DMS153 treated with DMSO at 0.1 percent for 48 hours (cell line): ENCODE results near the gene MLXIP.

Source experiments
- DNase-seq: peaks from one replicate; lab custom pipeline; 2025; ENCODE audit not compliant: unreplicated experiment; lab: John Stamatoyannopoulos, UW

MLXIP gene

GRCh38 chr12:122123761-122124145 lies 45.2 kb downstream of the MLXIP start:
- no peak for DNase-seq

DNA sequence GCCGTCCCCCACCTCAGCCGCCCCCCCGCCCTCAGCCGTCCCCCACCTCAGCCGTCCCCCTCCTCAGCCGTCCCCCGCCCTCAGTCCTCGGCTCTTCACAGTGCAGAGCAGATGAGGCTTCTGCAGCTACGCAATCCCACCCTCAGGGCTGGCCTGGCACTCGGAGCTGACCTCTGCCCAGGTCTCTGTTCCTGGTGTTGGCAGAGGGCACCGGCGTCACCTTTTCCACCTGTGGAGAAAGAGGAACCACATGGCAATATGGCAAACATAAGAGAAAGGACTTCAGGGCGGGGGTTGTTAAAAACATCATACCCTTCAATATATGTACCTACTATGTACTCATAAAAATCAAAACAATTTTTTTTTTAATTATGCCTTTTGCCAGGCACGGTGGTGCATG lies 45.8 kb downstream of the MLXIP start:
- no peak for DNase-seq

- no peak for DNase-seq
Observed at GRCh38 chr12:122125452-122126341, 47.1 kb downstream of the MLXIP start.

DNA sequence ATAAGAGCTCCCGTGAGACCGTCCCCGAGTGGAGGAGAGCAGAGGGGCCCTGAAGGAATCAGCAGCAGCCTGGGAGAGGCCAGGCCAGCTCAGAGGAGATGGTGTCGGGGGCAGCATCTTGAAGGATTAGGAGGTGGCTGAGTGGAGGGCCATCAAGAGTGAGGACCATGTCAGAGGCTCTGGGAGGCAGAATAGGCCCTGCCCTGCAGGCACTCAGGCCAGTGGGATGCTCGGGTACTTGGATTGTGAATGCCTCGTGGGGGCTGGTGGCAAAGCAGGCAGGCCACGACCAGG lies 47.7 kb downstream of the MLXIP start:
- no peak for DNase-seq

GRCh38 chr12:122126713-122127597 lies 48.4 kb downstream of the MLXIP start:
- no peak for DNase-seq

- DNase-seq: no peak
Observed at GRCh38 chr12:122127839-122128238, 49.3 kb downstream of the MLXIP start.

DNA sequence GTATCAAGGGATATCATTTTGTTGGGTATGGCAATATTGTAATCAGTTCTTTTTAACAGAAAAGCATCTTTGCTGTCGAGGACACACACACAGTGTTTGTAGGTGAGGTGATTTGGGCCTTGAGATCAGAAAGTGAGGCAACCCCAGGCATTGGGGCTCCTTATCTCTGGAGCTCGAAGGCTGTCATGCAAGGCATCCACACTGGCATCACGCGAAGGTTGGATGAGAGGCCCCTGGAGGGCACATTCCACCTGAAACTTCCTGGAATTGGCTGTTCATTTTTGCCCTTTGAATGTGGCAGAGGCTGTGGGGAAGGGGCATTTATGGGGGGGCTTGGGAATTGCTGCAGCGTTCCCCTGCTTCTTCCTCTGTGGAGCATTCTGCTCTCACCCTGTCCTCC lies 49.9 kb downstream of the MLXIP start:
- no peak for DNase-seq

DNA sequence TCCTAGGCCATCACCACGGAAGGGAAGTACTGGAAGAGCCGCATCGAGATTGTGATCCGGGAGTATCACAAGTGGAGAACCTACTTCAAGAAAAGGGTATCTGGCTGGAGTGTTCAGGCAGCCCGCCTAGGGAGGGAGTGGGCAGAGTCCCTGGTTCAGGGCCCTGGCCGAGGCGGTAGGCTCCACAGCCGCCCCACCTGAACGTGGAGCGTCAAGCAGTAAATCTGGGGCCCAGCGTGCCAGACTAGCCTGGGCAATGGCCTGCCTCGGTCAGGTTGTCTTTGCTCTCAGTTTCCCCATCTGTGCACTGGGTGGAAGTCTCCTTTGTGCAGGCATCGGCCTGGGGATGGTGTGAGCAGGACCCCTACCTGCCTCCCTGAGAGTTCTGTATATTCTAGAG lies 50.6 kb downstream of the MLXIP start:
- no peak for DNase-seq

- DNase-seq: no peak
Observed at GRCh38 chr12:122130150-122130549, 51.6 kb downstream of the MLXIP start.

DNA sequence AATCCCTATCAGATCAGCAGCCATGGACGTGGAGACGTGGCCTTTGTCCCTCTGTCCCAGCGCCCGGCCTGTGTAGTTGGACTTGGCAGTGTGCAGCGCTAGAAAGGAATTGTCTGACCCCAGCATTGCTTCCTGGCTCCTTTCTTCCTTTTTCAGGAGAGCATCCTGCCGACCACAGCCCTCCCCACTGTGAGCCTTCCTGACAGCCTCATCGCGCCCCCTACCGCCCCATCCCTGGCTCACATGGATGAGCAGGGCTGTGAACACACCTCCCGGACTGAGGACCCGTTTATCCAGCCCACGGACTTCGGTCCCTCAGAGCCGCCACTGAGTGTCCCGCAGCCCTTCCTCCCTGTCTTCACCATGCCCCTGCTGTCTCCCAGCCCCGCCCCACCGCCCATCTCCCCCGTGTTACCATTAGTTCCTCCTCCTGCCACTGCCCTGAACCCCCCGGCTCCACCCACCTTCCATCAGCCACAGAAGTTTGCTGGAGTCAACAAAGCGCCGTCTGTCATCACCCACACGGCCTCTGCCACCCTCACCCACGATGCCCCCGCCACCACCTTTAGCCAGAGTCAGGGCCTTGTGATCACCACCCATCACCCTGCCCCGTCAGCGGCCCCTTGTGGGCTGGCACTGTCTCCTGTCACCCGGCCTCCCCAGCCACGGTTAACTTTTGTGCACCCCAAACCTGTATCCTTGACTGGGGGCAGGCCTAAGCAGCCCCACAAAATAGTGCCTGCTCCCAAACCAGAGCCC lies 54.8 kb downstream of the MLXIP start:
- DNase-seq: no peak

GRCh38 chr12:122135437-122136031 lies 57.0 kb downstream of the MLXIP start:
- no peak for DNase-seq

DNA sequence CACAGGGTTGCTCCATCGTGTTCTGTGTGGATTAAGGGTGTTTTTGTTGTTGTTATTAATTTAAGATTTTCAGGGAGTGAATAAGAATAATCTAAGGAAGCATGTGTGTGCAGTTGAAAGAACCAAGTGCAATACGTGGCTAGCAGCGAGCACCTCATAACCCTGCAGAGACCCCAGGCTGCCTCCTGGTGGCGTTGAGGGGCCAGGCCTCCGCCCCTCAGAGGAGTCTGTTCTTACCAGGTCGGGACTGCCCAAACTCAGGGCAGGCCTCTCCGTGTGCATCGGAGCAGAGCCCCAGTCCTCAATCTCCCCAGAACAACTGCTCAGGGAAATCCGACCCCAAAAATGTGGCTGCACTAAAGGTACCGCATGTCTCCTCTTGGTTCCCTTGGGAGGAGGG lies 58.7 kb downstream of the MLXIP start:
- no peak for DNase-seq

DNA sequence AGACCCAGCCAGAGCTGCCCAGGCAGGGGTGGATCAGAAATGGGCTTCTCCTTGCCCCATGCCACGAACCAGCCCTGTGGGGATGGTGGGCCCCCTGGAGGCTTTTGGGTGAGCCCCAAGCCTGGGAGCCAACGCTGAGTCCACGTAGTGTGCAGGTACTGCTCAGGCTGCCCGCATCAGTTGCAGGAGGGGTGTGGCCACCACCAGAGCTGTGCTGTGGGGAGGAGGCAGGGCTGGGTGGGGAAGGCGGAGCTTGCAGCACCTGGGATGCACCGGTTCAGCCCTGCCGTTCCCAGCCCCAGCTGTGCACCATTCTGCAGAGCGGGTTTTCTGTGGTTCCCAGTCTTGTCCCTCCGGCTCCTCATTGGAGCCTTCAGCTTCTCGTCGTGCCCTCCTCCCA lies 59.1 kb downstream of the MLXIP start:
- no peak for DNase-seq

- no peak for DNase-seq
Observed at GRCh38 chr12:122138181-122138580, 59.6 kb downstream of the MLXIP start.

DNA sequence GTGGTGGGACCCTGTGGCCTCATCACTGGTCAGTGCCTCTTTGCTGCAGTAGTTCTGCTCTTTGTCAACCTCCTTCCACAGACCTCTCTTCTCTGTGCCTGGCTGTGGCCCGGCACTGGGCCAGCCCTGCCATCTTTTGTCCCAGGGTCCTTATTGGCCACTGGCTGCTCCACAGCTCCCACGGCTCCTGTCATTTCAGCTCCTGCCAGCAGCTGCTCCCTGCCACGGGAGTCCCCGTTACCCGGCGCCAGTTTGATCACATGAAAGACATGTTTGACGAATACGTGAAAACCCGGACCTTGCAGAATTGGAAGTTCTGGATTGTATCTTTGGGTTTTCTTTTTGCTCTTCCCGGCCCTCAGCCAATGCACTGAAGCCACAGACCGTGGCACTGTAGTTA lies 60.1 kb downstream of the MLXIP start:
- DNase-seq: no peak

- DNase-seq: no peak
Observed at GRCh38 chr12:122139266-122139665, 60.7 kb downstream of the MLXIP start.

DNA sequence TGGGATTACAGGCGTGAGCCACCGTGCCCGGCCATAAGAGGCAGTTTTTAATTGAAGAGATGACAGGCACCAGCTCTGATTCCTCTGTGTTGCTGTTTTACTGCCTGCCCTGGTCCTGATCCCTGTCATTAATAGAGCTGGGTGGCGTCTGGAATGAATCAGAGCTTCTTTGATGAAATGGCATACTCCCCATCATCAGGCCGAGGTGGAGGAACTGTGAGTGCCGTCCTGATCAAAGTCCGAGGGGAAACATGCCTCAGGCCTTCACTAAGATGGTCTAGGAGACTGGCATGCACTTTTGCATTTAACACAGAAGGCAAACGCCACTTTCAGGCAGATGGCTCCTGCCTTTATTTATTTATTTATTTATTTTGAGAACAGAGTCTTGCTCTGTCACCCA lies 61.4 kb downstream of the MLXIP start:
- DNase-seq: no peak

DNA sequence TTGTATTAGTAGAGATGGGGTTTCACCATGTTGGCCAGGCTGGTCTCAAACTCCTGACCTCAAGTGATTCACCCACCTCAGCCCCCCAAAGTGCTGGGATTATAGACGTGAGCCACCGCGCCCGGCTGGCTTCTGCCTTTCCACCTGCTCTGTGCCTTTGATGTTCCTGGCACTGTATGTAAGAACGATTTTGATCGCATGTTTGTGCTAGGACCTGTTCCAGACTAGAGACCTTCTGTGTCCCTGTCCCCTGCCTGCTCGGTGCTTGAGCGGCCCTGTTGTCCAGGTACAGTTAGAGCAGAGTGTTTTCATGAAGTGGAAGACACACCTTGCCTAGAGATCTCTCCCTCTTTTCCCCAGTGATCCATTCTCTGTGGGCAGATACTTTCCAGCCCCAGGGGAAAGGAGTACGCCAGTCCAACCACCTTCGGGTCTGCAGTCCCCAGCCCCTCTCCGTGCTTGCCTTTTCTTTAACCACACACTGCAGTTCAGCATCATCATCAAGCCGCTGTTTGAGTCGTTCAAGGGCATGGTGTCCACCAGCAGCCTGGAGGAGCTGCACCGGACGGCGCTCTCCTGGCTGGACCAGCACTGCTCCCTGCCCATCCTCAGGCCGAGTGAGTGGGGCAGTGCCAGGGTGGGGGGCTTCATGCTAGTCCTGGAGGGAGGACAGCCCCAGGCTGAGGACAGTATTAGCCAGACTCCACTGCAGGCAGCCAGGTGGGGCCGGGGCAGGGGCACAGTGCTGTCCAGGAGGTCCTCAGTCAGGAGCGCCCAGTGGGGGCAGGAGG lies 62.1 kb downstream of the MLXIP start:
- DNase-seq: no peak

DNA sequence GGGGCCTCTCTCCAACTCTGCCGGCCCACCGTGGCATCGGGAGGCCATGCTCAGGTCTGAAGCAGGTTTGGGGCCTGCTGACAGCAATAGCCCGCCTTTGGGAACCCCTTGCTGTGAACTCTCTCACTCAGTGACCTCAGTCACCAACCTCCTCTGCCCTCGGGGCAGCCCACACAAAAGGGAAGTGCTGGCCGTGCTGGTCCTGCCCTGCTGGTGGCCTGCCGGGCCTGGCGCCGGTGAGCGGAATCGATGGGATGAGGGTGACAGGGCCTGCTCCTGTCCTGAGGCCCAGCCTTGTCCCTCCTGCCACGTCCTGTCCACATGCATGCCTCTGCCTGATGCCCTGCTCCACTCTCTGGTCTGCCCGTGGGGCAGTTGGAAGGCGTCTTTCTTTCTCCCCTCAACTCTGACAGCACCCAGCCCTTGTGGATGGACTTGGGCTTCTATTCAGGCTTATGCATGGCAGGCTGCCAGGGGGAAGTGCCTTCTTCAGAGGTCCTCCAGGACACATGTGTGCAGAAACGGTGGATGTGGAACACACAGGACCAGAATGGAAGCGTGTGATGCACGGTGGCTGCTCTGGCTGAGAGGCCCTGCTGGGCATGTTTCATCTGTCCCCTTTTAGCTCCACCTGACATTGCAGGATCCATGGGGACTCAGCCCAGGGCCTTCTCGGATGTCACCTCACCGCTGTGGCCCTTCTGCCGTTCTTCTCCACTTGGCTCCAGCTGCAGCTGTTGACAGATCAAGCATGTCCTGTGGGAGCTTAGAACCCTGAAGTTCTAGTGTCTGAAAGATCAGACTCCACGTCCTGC lies 63.6 kb downstream of the MLXIP start:
- DNase-seq: no peak

DNA sequence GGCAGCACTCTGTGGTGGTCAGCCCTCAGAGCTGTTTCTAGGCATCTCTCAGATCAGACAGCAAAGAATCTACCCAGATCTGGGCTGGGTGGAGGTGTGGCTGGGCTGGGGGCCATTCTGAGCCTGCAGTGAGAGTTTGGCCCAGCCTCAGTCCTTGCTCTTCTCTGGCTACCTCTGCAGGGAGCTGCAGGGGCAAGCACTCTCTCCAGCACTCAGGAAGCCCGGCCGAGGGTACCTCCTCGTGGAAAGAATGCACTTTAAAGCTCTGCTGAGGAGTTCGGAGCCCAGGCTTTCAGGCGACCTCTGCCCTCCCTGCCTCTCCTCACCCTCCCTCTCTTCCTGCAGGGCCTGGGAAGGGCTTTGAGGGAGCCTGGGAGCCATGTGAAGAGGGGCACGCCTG lies 64.3 kb downstream of the MLXIP start:
- DNase-seq: no peak
